SK-N-SH (cell line): Measurements from ENCODE around the gene CPT1B. TPM values are rescaled to one million over a fixed set of nuclear protein-coding genes. Genes with fewer than 3 reads are reported as not detected.

Experiments
- CTCF ChIA-PET: fragments of 300-600, 350-600 bp; formaldehyde crosslinking; extraction: SDS; loops from one replicate; lab custom pipeline; 2021; lab: Yijun Ruan, JAX
- POLR2A ChIA-PET: fragments of 350-600 bp; sonication (Branson Sonifier 250); formaldehyde crosslinking; extraction: SDS; loops from one replicate; lab custom pipeline; 2020; ENCODE audit warnings: antibody characterized with exemption, inconsistent platforms; lab: Yijun Ruan, JAX
- DNase-seq: peaks from one replicate; pipeline ENCODE4 v3.0.0; 2012
- H2AFZ ChIP-seq: fragments of 200-600 bp; sonication (generic); 2 replicates; pipeline ENCODE4 v1.8.1; 2016; ENCODE audit warnings: antibody characterized with exemption, mild to moderate bottlenecking, low read depth
- H3F3A ChIP-seq: fragments of 200-600 bp; sonication (generic); replicated peaks from 2 replicates; pipeline ENCODE3; 2016; ENCODE audit warnings: antibody characterized with exemption, mild to moderate bottlenecking; ENCODE audit not compliant: insufficient read depth
- H3K27ac ChIP-seq, 2 experiments: fragments of 200-500 bp in 1 of 2; fragments of 200-600 bp in 1 of 2; sonication (Bioruptor generic) in 1 of 2; sonication (generic), shearing (Covaris generic) in 1 of 2; 2 replicates each; pipeline versions ENCODE4 v1.5.1 to v1.6.1; 2014 to 2016; ENCODE audit warnings: low read depth in 2 of 2, inconsistent platforms in 1 of 2, low read length in 1 of 2, mild to moderate bottlenecking in 1 of 2, mixed read lengths in 1 of 2
- H3K27me3 ChIP-seq: fragments of 200-600 bp; sonication (generic), shearing (Covaris generic); 2 replicates; pipeline ENCODE4 v1.6.1; 2016; ENCODE audit warnings: mixed run types; ENCODE audit not compliant: insufficient read depth
- H3K36me3 ChIP-seq, 2 experiments: fragments of 200-500 bp in 1 of 2; fragments of 200-600 bp in 1 of 2; sonication (Bioruptor generic) in 1 of 2; sonication (generic) in 1 of 2; replicated peaks in 1 of 2; 2 replicates each; pipeline versions ENCODE3 to v1.5.1; 2014 to 2016; ENCODE audit warnings: low read length in 1 of 2, mild to moderate bottlenecking in 1 of 2; ENCODE audit not compliant: insufficient read depth in 2 of 2, control insufficient read depth in 1 of 2
- H3K4me1 ChIP-seq, 2 experiments: fragments of 200-500 bp in 1 of 2; fragments of 200-600 bp in 1 of 2; sonication (Bioruptor generic) in 1 of 2; sonication (generic), shearing (Covaris generic) in 1 of 2; 2 replicates each; pipeline versions ENCODE4 v1.5.1 to v1.6.1; 2014 to 2016; ENCODE audit warnings: low read depth in 1 of 2, low read length in 1 of 2, mixed run types in 1 of 2; ENCODE audit not compliant: insufficient read depth in 2 of 2, control insufficient read depth in 1 of 2
- H3K4me2 ChIP-seq: fragments of 200-600 bp; sonication (generic), shearing (Covaris generic); 2 replicates; pipeline ENCODE4 v1.6.1; 2017; ENCODE audit warnings: mixed run types
- H3K4me3 ChIP-seq, 2 experiments: fragments of 200-500 bp in 1 of 2; fragments of 200-600 bp in 1 of 2; sonication (Bioruptor generic) in 1 of 2; sonication (generic), shearing (Covaris generic) in 1 of 2; 2 replicates each; pipeline versions ENCODE4 v1.5.1 to v1.8.1; 2014 to 2016; ENCODE audit warnings: low read depth in 2 of 2, inconsistent platforms in 1 of 2, low read length in 1 of 2, mild to moderate bottlenecking in 1 of 2, mixed read lengths in 1 of 2, moderate library complexity in 1 of 2
- H3K79me2 ChIP-seq: fragments of 200-600 bp; sonication (generic); 2 replicates; pipeline ENCODE4 v1.8.1; 2017; ENCODE audit warnings: mild to moderate bottlenecking; ENCODE audit not compliant: insufficient read depth
- H3K9ac ChIP-seq: fragments of 200-600 bp; sonication (generic); 2 replicates; pipeline ENCODE4 v1.6.1; 2017; ENCODE audit warnings: mixed run types
- H3K9me2 ChIP-seq: fragments of 200-600 bp; sonication (generic); 2 replicates; pipeline ENCODE4 v1.6.1; 2017; ENCODE audit warnings: mixed run types
- H3K9me3 ChIP-seq: fragments of 200-600 bp; sonication (generic); 2 replicates; pipeline ENCODE4 v1.6.1; 2017; ENCODE audit warnings: mixed run types, mild to moderate bottlenecking, moderate library complexity
- H4K20me1 ChIP-seq: fragments of 200-600 bp; sonication (generic); 2 replicates; pipeline ENCODE4 v1.6.1; 2017; ENCODE audit warnings: mild to moderate bottlenecking, mixed run types; ENCODE audit not compliant: insufficient read depth
- ELF1 ChIP-seq: IDR thresholded peaks from 2 replicates; pipeline ENCODE4 v1.4.0; 2012
- EP300 ChIP-seq, 2 experiments: IDR thresholded peaks; 2 replicates each; pipeline versions ENCODE4 v1.4.0 to v1.6.1; 2012; ENCODE audit warnings: borderline replicate concordance in 1 of 2, low read depth in 1 of 2, low read length in 1 of 2
- FOXM1 ChIP-seq: IDR thresholded peaks from 2 replicates; pipeline ENCODE4 v1.4.0; 2012; ENCODE audit warnings: low read depth, mild to moderate bottlenecking
- GATA2 ChIP-seq: sonication (generic); formaldehyde crosslinking; IDR thresholded peaks from 2 replicates; pipeline ENCODE4 v1.5.0; 2020; ENCODE audit warnings: mild to moderate bottlenecking, missing genetic modification reagents
- MEF2A ChIP-seq: IDR thresholded peaks from 2 replicates; pipeline ENCODE4 v1.4.0; 2012; ENCODE audit warnings: low read depth, borderline replicate concordance
- NFIC ChIP-seq: IDR thresholded peaks from 2 replicates; pipeline ENCODE4 v1.4.0; 2012; ENCODE audit warnings: borderline replicate concordance
- NRF1 ChIP-seq: IDR thresholded peaks from 2 replicates; pipeline ENCODE4 v1.6.1; 2012; ENCODE audit warnings: low read depth, mild to moderate bottlenecking, low read length
- POLR2AphosphoS5 ChIP-seq: IDR thresholded peaks from 2 replicates; pipeline ENCODE4 v1.6.1; 2012; ENCODE audit warnings: low read depth, low read length
- RFX5 ChIP-seq: IDR thresholded peaks from 2 replicates; pipeline ENCODE4 v1.6.1; 2012; ENCODE audit warnings: mild to moderate bottlenecking, improper control_type of control experiment, low read length
- RXRA ChIP-seq: IDR thresholded peaks from 2 replicates; pipeline ENCODE4 v1.4.0; 2012; ENCODE audit warnings: low read depth, mild to moderate bottlenecking, borderline replicate concordance
- SIN3A ChIP-seq: IDR thresholded peaks from 2 replicates; pipeline ENCODE4 v1.6.1; 2012; ENCODE audit warnings: low read depth, mild to moderate bottlenecking, low read length, moderate library complexity, borderline replicate concordance
- TCF12 ChIP-seq: IDR thresholded peaks from 2 replicates; pipeline ENCODE4 v1.4.0; 2012
- TEAD4 ChIP-seq: IDR thresholded peaks from 2 replicates; pipeline ENCODE4 v1.4.0; 2012; ENCODE audit warnings: mild to moderate bottlenecking, borderline replicate concordance; ENCODE audit not compliant: insufficient read depth
- YY1 ChIP-seq: IDR thresholded peaks from 2 replicates; pipeline ENCODE4 v1.4.0; 2012; ENCODE audit warnings: low read depth, mild to moderate bottlenecking
- WGBS: methylation state at CpG from one replicate; pipeline ENCODE4 v1.1.6; 2017; ENCODE audit warnings: low lambda C conversion rate; 5-methylcytosine and 5-hydroxymethylcytosine counted together
- polyA plus RNA-seq, 3 experiments: library from polyadenylated mRNA; depleted of rRNA; stranded (reverse); fragments of >200 nt; gene quantifications; 2 replicates each; pipeline ENCODE4 v1.2.3, GENCODE V29; 2012
- TF ChIP-seq, protein P1 (sequence below): IDR thresholded peaks from 2 replicates; pipeline ENCODE4 v1.4.0; 2012; ENCODE audit warnings: low read depth, borderline replicate concordance
- TF ChIP-seq, protein P2 (sequence below): fragments of 200-600 bp; sonication (generic); IDR thresholded peaks from 2 replicates; pipeline ENCODE4 v1.6.1; 2017; ENCODE audit warnings: antibody characterized with exemption, mild to moderate bottlenecking, moderate library complexity
- TF ChIP-seq, protein P3 (sequence below): IDR thresholded peaks from 2 replicates; pipeline ENCODE4; 2012

Gene CPT1B
- polyA plus RNA-seq, 1 of the 3 experiments (the other 2 are of a cell fraction), result 33.2 TPM

DNA sequence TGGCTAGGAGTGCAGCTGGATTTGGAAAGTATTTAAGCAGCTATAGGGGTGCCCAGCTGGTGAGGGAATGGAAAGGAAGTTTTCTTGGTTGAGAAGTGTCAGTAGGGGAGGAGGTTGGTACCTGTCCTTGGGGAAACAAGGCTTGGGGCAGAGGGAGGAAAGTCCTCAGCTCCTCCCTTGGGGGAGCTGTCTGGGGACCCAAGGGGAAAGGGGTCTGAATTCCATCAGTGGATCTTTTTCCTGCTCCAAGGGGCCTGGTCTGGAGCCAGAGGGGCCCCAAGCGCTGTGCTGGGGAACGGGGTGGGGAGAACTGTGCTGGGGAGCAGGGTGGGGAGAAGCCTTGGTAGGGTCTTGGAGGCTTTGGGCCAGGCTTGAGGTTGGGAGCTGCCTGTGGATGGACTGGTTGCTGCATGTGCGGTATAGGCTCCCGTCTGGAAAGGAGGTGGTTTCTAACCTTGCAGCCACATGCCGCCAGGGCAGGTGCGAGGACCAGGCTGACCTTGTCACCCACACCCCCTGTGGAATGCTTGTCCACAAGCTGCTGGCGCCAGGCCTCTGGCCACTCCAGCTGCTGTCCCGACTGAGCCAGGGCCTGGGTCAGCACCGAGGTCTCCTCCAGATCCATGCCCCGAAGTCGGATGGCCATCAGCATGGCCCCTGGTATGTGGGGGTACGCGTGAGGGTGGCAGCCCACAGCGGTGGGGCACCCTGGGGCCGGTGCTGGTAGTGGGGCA lies 49.4 kb downstream of the CPT1B start:
- H3K4me2 ChIP-seq, result no peak overlapping the region
- peaks cover 7% of the 10 kb centered on the region; the same call in 1 of the 2 replicates for H4K20me1 ChIP-seq
- WGBS, result 88% methylated on average over 6 of the region's 15 CpGs
- H2AFZ ChIP-seq, result no peak overlapping the region
- no peak overlapping the region for H3K9ac ChIP-seq
- no peaks in the 10 kb centered on the region for H3K9me2 ChIP-seq
- peaks cover 8% of the 10 kb centered on the region for H3K79me2 ChIP-seq
- no peak overlapping the region for H3K4me3 ChIP-seq
- no peak overlapping the region; a peak in 1 of 4 replicates for H3K27ac ChIP-seq
- TF ChIP-seq ELF1 (no peak), GATA2 (no peak), SIN3A (no peak), TEAD4 (no peak), RXRA (no peak), EP300 (IDR thresholded peaks at IDR 0.05; ENCODE audit: borderline replicate concordance in 1 of 2, low read depth in 1 of 2, low read length in 1 of 2) (no peak), TCF12 (no peak), POLR2AphosphoS5 (no peak), FOXM1 (no peak)
- peaks cover 0 to 1% of the 10 kb centered on the region in 2 experiments for H3K36me3 ChIP-seq
- peaks cover 7 to 31% of the 10 kb centered on the region in 2 experiments; a peak in 2 of 4 replicates for H3K4me1 ChIP-seq
- no peaks in the 10 kb centered on the region for H3K9me3 ChIP-seq
- DNase-seq, result no peak
- H3F3A ChIP-seq, result peaks cover 19% of the 10 kb centered on the region
- ChIA-PET POLR2A (interaction anchor here (0.6 to 0.7 kb wide), 2 partner anchors 71 to 177 kb away, joined by 3 to 4 read pairs; no protein-coding TSS in a partner anchor), CTCF (interaction anchor here (0.6 to 2.4 kb wide), 7 partner anchors 9 to 233 kb away, joined by 3 to 13 read pairs (median 3); partner anchors contain the start of genes LMF2 and SYCE3)
- H3K27me3 ChIP-seq, result no peaks in the 10 kb centered on the region

DNA sequence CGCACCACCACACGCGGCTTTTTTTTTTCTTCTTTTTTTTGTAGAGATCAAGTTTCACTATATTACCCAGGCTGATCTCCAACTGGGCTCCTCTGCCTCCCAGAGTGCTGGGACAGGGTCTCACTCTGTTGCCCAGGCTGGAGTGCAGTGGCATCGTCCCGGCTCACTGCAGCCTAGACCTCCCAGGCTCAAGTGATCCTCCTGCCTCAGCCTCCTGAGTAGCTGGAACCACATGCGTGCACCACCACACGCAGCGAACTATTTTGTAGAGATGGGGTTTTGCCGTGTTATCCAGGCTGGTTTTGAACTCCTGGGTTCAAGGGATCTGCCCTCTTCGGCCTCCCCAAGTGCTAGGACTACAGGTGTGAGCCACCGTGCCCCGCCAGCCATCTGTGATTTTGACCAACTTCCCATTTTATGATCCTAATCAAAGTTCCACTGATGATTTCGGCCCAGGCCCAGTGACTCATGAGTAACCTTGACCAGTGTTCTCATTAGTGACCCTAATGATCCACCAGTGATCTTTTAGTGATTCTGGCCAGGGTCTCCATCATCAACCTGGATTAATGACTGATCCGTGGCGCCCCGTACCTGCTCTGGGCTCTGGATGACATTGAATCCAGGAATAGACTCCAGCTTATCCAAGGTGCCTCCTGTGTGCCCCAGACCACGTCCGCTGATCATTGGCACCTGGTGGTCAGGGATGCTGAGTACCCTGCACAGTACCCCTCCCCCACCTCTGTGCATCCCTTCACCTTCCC lies 50.1 kb downstream of the CPT1B start:
- Histone ChIP-seq H3K4me3 (no peak overlapping the region), H3K9ac (no peak overlapping the region), H2AFZ (no peak overlapping the region), H3K9me3 (no peaks in the 10 kb centered on the region), H3K9me2 (no peaks in the 10 kb centered on the region), H3K27me3 (no peaks in the 10 kb centered on the region), H3K79me2 (peaks cover 15% of the 10 kb centered on the region), H3K27ac (no peak overlapping the region; a peak in 1 of 4 replicates), H3K4me2 (no peak overlapping the region), H3K36me3 (peaks cover 0 to 9% of the 10 kb centered on the region in 2 experiments), H3K4me1 (peaks cover 7 to 34% of the 10 kb centered on the region in 2 experiments; a peak in 2 of 4 replicates), H3F3A (peaks cover 19% of the 10 kb centered on the region), H4K20me1 (peaks cover 8% of the 10 kb centered on the region; the same call in 1 of the 2 replicates)
- WGBS, result 94% methylated on average over 13 of the region's 18 CpGs
- DNase-seq, result no peak
- ChIA-PET POLR2A (interaction anchor here (0.6 to 0.7 kb wide), 2 partner anchors 72 to 177 kb away, joined by 3 to 4 read pairs; no protein-coding TSS in a partner anchor), CTCF (interaction anchor here (0.6 to 2.4 kb wide), 8 partner anchors 10 to 37 kb away, joined by 3 to 13 read pairs (median 3); partner anchors contain the start of genes LMF2 and SYCE3)
- TF ChIP-seq, protein P1, sequence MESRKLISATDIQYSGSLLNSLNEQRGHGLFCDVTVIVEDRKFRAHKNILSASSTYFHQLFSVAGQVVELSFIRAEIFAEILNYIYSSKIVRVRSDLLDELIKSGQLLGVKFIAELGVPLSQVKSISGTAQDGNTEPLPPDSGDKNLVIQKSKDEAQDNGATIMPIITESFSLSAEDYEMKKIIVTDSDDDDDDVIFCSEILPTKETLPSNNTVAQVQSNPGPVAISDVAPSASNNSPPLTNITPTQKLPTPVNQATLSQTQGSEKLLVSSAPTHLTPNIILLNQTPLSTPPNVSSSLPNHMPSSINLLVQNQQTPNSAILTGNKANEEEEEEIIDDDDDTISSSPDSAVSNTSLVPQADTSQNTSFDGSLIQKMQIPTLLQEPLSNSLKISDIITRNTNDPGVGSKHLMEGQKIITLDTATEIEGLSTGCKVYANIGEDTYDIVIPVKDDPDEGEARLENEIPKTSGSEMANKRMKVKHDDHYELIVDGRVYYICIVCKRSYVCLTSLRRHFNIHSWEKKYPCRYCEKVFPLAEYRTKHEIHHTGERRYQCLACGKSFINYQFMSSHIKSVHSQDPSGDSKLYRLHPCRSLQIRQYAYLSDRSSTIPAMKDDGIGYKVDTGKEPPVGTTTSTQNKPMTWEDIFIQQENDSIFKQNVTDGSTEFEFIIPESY, result no peak
- TF ChIP-seq, protein P2, sequence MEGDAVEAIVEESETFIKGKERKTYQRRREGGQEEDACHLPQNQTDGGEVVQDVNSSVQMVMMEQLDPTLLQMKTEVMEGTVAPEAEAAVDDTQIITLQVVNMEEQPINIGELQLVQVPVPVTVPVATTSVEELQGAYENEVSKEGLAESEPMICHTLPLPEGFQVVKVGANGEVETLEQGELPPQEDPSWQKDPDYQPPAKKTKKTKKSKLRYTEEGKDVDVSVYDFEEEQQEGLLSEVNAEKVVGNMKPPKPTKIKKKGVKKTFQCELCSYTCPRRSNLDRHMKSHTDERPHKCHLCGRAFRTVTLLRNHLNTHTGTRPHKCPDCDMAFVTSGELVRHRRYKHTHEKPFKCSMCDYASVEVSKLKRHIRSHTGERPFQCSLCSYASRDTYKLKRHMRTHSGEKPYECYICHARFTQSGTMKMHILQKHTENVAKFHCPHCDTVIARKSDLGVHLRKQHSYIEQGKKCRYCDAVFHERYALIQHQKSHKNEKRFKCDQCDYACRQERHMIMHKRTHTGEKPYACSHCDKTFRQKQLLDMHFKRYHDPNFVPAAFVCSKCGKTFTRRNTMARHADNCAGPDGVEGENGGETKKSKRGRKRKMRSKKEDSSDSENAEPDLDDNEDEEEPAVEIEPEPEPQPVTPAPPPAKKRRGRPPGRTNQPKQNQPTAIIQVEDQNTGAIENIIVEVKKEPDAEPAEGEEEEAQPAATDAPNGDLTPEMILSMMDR, result no peak
- no peak for TF ChIP-seq YY1
- no peak for TF ChIP-seq RFX5
- TF ChIP-seq MEF2A, result no peak
- TF ChIP-seq NRF1, result no peak
- TF ChIP-seq NFIC, result no peak
- TF ChIP-seq, protein P3, sequence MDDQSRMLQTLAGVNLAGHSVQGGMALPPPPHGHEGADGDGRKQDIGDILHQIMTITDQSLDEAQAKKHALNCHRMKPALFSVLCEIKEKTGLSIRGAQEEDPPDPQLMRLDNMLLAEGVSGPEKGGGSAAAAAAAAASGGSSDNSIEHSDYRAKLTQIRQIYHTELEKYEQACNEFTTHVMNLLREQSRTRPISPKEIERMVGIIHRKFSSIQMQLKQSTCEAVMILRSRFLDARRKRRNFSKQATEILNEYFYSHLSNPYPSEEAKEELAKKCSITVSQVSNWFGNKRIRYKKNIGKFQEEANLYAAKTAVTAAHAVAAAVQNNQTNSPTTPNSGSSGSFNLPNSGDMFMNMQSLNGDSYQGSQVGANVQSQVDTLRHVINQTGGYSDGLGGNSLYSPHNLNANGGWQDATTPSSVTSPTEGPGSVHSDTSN, result no peak
